NT2/D1 (cell line): ENCODE measurements around the gene TNS3.

Experiments used
- SUZ12 ChIP-seq: IDR thresholded peaks from 2 replicates; pipeline ENCODE4 v1.6.1; 2011; ENCODE audit not compliant: insufficient read length, insufficient read depth; ENCODE audit errors: extremely low read depth
- YY1 ChIP-seq: IDR thresholded peaks from 2 replicates; pipeline ENCODE4 v1.6.1; 2011; ENCODE audit not compliant: insufficient read length, insufficient read depth
- ZNF274 ChIP-seq: IDR thresholded peaks from 2 replicates; pipeline ENCODE4 v1.6.1; 2011; ENCODE audit warnings: mild to moderate bottlenecking, low read depth, low read length

GRCh38 chr7:47358944-47359588, 222.8 kb downstream of the TNS3 start:
- no peak for TF ChIP-seq YY1
- no peak for TF ChIP-seq SUZ12
- TF ChIP-seq ZNF274: no peak
